Keratinocyte (primary cell): Measurements from ENCODE around the gene PTN. TPM values are rescaled to one million over a fixed set of nuclear protein-coding genes. Genes with fewer than 3 reads are reported as not detected.
"Not testable (repeated sequence)": the region's sequence is repeated elsewhere in the genome, so short reads cannot be mapped to it uniquely, and the experiment has no call there.

Experiments
- DNase-seq: peaks from one replicate; pipeline ENCODE4 v3.0.0-alpha.2; 2011; ENCODE audit warnings: low read depth, missing footprints, low spot score
- FAIRE-seq: peaks from 2 replicates; lab custom pipeline; 2011; peaks lifted over from hg19 to GRCh38; lab: Jason Lieb, UNC
- H2AFZ ChIP-seq: 2 replicates; pipeline ENCODE4 v1.6.0; 2012; ENCODE audit warnings: low read length, control low read depth, inconsistent platforms; ENCODE audit not compliant: control insufficient read depth
- H3K27ac ChIP-seq: 2 replicates; pipeline ENCODE4 v1.5.1; 2011; ENCODE audit warnings: low read length; ENCODE audit not compliant: control insufficient read depth, insufficient read depth
- H3K27me3 ChIP-seq: 3 replicates; pipeline ENCODE4 v1.6.0; 2011; ENCODE audit warnings: low read length; ENCODE audit not compliant: control insufficient read depth, insufficient read depth; ENCODE audit errors: extremely low read depth
- H3K36me3 ChIP-seq, 2 experiments: 2 replicates in 1 of 2; 3 replicates in 1 of 2; pipeline ENCODE4 v1.5.1; 2011; ENCODE audit warnings: low read length in 2 of 2, mild to moderate bottlenecking in 1 of 2; ENCODE audit not compliant: control insufficient read depth in 2 of 2, insufficient read depth in 2 of 2; ENCODE audit errors: extremely low read depth in 1 of 2
- H3K4me1 ChIP-seq: 3 replicates; pipeline ENCODE4 v1.5.1; 2011; ENCODE audit warnings: low read length; ENCODE audit not compliant: control insufficient read depth, insufficient read depth; ENCODE audit errors: extremely low read depth
- H3K4me2 ChIP-seq: 3 replicates; pipeline ENCODE4 v1.6.0; 2011; ENCODE audit warnings: low read depth, low read length; ENCODE audit not compliant: control insufficient read depth, insufficient read depth; ENCODE audit errors: extremely low read depth
- H3K4me3 ChIP-seq, 3 experiments: fragments of 200-600 bp in 1 of 3; sonication (generic) in 1 of 3; 2 replicates in 2 of 3; 3 replicates in 1 of 3; pipeline ENCODE4 v1.5.1; 2011 to 2016; ENCODE audit warnings: low read length in 3 of 3, mild to moderate bottlenecking in 3 of 3, control low read depth in 2 of 3, inconsistent platforms in 1 of 3, low read depth in 1 of 3, mixed read lengths in 1 of 3, mixed run types in 1 of 3, moderate library complexity in 1 of 3; ENCODE audit not compliant: control insufficient read depth in 2 of 3, insufficient read depth in 2 of 3; ENCODE audit errors: extremely low read depth in 1 of 3
- H3K79me2 ChIP-seq: 2 replicates; pipeline ENCODE4 v1.6.0; 2012; ENCODE audit warnings: low read length; ENCODE audit not compliant: control insufficient read depth, insufficient read depth
- H3K9ac ChIP-seq: 3 replicates; pipeline ENCODE4 v1.6.0; 2011; ENCODE audit warnings: low read length; ENCODE audit not compliant: control insufficient read depth, insufficient read depth; ENCODE audit errors: extremely low read depth
- H3K9me1 ChIP-seq: 3 replicates; pipeline ENCODE4 v1.6.0; 2011; ENCODE audit warnings: low read length; ENCODE audit not compliant: control insufficient read depth, insufficient read depth; ENCODE audit errors: extremely low read depth
- H3K9me3 ChIP-seq: 2 replicates; pipeline ENCODE4 v1.5.1; 2012; ENCODE audit warnings: low read depth, low read length; ENCODE audit not compliant: control insufficient read depth
- H4K20me1 ChIP-seq: 3 replicates; pipeline ENCODE4 v1.6.0; 2011; ENCODE audit warnings: low read length; ENCODE audit not compliant: control insufficient read depth, insufficient read depth; ENCODE audit errors: extremely low read depth
- EZH2 ChIP-seq: IDR thresholded peaks from one replicate; pipeline ENCODE4 v1.6.1; 2012; ENCODE audit warnings: inconsistent platforms, mild to moderate bottlenecking, low read length, moderate library complexity
- dilution Hi-C: fragments of 300-500 bp; cut with MboI; formaldehyde crosslinking; loops from one replicate; pipeline ENCODE4 v1.7.0; 2020; ENCODE audit warnings: low sequenced_read_pairs; ENCODE audit not compliant: extremely low pct_ligation_motif_present
- polyA plus RNA-seq, 5 experiments: library from polyadenylated mRNA; depleted of rRNA in 3 of 5; stranded (reverse) in 3 of 5; stranded (forward) in 1 of 5; unstranded in 1 of 5; fragments of >200 nt; gene quantifications; 1 replicate in 1 of 5; 2 replicates in 3 of 5; 3 replicates in 1 of 5; pipeline versions ENCODE4 v1.2.1 to v1.2.3, GENCODE V29; 2011 to 2012; ENCODE audit warnings: missing spikeins in 2 of 5, low read depth in 1 of 5, low replicate concordance in 1 of 5
- small RNA-seq, 3 experiments: library from RNA; depleted of rRNA; stranded (forward); fragments of <200 nt; gene quantifications; one replicate each; pipeline ENCODE3, GENCODE V24; 2012; ENCODE audit warnings: low read depth in 3 of 3, low replicate concordance in 1 of 3; ENCODE audit not compliant: insufficient read length in 3 of 3
- TF ChIP-seq, protein P1 (sequence below), 3 experiments: IDR thresholded peaks in 1 of 3; conservative IDR thresholded peaks in 1 of 3; optimal IDR thresholded peaks in 1 of 3; 2 replicates in 2 of 3; 3 replicates in 1 of 3; pipeline versions ENCODE3 to v1.5.1; 2011; ENCODE audit warnings: low read length in 3 of 3, mild to moderate bottlenecking in 3 of 3, moderate library complexity in 2 of 3, control low read depth in 1 of 3, inconsistent platforms in 1 of 3; ENCODE audit not compliant: insufficient read depth in 2 of 3; ENCODE audit errors: extremely low read depth in 1 of 3

PTN gene
- polyA plus RNA-seq, 1 donor (not counting 4 experiments of a cell fraction or from before 2014, with no cell fraction given) = not detected

DNA sequence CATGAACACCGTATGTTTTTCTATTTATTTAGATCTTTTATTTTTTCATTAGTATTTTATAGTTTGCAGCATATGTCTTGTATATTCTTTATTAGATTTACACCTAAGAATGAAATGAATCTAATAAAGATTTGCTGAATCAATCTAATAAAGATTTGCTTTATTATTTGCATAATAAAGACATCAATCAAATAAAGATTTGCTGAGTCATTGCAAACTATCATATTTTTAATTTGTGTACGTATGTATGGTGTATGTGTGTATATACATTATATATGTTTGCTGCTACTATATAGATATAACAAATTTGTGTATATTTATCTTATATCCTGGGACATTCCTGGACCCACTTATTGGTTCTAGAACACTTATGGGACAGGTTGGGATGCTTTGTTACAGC lies 147.5 kb downstream of the PTN start:
- no peaks in the 10 kb centered on the region for H3K9me3 ChIP-seq
- no peak overlapping the region for H2AFZ ChIP-seq
- H3K4me2 ChIP-seq = no peak overlapping the region
- H3K9ac ChIP-seq = no peak overlapping the region
- H3K9me1 ChIP-seq = no peaks in the 10 kb centered on the region
- FAIRE-seq (no peak), DNase-seq (no peak)
- no peaks in the 10 kb centered on the region for H3K36me3 ChIP-seq
- H3K4me1 ChIP-seq = no peaks in the 10 kb centered on the region
- H3K27ac ChIP-seq = no peak overlapping the region
- H4K20me1 ChIP-seq = no peaks in the 10 kb centered on the region
- TF ChIP-seq, protein P1, sequence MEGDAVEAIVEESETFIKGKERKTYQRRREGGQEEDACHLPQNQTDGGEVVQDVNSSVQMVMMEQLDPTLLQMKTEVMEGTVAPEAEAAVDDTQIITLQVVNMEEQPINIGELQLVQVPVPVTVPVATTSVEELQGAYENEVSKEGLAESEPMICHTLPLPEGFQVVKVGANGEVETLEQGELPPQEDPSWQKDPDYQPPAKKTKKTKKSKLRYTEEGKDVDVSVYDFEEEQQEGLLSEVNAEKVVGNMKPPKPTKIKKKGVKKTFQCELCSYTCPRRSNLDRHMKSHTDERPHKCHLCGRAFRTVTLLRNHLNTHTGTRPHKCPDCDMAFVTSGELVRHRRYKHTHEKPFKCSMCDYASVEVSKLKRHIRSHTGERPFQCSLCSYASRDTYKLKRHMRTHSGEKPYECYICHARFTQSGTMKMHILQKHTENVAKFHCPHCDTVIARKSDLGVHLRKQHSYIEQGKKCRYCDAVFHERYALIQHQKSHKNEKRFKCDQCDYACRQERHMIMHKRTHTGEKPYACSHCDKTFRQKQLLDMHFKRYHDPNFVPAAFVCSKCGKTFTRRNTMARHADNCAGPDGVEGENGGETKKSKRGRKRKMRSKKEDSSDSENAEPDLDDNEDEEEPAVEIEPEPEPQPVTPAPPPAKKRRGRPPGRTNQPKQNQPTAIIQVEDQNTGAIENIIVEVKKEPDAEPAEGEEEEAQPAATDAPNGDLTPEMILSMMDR (optimal IDR thresholded peaks at IDR 0.05 in 1 of 3, IDR thresholded peaks at IDR 0.05 in 1 of 3, conservative IDR thresholded peaks at IDR 0.05 in 1 of 3; ENCODE audit: extremely low read depth in 1 of 3, insufficient read depth in 2 of 3, low read length in 3 of 3) = no peak
- no peak for TF ChIP-seq EZH2
- dilution Hi-C loops = no loop called here
- no peaks in the 10 kb centered on the region for H3K79me2 ChIP-seq
- H3K4me3 ChIP-seq = no peak overlapping the region
- H3K27me3 ChIP-seq = no peaks in the 10 kb centered on the region

DNA sequence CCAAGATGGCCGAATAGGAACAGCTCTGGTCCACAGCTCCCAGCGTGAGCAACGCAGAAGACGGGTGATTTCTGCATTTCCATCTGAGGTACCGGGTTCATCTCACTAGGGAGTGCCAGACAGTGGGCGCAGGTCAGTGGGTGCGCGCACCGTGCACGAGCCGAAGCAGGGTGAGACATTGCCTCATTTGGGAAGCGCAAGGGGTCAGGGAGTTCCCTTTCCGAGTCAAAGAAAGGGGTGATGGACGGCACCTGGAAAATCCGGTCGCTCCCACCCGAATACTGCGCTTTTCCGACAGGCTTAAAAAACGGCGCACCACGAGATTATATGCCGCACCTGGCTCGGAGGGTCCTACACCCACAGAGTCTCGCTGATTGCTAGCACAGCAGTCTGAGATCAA lies 161.9 kb downstream of the PTN start:
- H3K36me3 ChIP-seq, H3K27ac ChIP-seq, dilution Hi-C loops, H3K4me3 ChIP-seq, H4K20me1 ChIP-seq, H3K79me2 ChIP-seq, H3K4me1 ChIP-seq, H3K9ac ChIP-seq, H3K9me1 ChIP-seq, H3K4me2 ChIP-seq, H3K9me3 ChIP-seq, DNase-seq, H3K27me3 ChIP-seq, FAIRE-seq, H2AFZ ChIP-seq: not testable (repeated sequence)

Small RNAs within 50 kb of the gene (small RNA-seq; reads per million reads assigned to genes)
- gene RF00136 = 0 reads per million in 3 experiments
